ENCODE data around the gene FGF22.

DNA sequence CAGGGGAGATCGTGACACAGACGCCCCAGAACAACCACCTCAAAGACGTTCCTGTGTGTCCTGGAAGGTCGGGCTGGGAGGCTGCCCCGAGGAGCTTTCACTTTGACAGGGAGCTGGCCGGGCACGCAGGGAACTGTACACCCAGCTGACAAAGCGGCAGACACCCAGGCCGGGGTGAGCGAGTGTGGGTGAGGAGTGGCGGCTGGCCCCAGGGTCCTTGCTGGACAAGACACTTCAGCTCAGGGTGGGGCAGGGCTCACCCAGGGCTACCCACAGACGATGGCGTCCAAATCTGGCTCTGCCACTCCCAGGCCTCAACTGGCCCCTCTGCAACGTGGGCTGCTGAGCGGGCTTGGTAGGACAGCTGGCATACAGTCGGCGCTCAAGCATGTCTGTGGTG, 2.0 kb downstream of the FGF22 start:
- TF ChIP-seq POLR2AphosphoS5 (IDR thresholded peaks at IDR 0.05; ENCODE audit: borderline replicate concordance, low read depth, low read length) (no peak), FOXP2 (optimal IDR thresholded peaks at IDR 0.05; ENCODE audit: control extremely low read depth, extremely low read length, insufficient read depth) (no peak)

Data from SK-N-MC (cell line).